NCI-H2171 (cell line): Measurements from ENCODE around the gene CXCL11.
"Not testable (repeated sequence)": the region's sequence is repeated elsewhere in the genome, so short reads cannot be mapped to it uniquely, and the experiment has no call there.

Experiments
- DNase-seq: peaks from one replicate; lab custom pipeline; 2025; lab: John Stamatoyannopoulos, UW

Gene CXCL11

DNA sequence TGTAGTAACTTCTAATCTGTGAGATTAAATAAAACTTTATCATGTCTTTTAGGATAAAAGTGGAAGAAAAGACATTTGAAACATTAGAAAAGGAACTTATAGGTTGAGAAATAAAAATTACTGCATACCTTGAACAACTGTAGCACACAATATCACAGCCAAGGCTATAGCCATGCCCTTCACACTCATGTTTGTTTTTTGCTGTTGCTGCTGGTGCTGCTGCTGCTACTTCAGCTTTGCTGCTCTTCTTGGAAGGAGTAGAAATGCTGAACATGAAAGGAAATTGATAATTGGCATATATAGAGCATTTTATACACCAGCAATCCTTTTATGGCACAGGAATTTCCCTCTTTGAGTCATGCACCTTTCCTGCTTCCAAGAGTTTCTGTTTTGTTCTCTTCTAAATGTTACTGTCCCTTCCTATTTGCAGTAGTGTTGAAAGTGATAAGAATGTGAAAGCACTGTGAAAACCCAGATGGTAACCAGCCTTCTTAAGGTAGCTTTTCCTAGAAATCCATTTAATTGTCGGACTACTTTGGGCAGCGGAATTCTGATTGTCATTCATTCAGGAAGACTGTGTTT, at the start of gene CXCL11:
CXCL11 (minus strand) TSS at position 272 of the 582 bp plus-strand sequence; CDS start at position 189, 83 bp downstream.
- no peak for DNase-seq

DNA sequence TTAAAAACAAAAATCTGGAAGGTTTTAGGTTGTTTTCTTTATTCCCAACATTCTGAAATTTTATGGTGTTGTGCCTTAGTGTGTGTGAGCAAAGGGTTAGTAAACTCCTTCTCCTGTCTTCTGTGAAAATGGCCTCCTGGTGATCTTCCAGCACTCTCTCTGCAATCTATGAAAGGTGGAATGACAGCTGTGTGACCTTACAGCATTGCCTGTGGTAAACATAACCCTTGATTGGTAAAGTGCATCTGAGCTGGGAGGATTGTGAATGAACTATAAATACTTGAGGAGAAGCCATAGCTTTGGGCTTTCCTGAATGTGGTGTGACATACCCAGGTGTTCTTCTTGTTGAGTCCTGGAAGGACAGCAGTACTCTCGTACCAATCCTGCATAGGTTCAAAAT, 48.7 kb upstream of the CXCL11 start:
- no peak for DNase-seq

DNA sequence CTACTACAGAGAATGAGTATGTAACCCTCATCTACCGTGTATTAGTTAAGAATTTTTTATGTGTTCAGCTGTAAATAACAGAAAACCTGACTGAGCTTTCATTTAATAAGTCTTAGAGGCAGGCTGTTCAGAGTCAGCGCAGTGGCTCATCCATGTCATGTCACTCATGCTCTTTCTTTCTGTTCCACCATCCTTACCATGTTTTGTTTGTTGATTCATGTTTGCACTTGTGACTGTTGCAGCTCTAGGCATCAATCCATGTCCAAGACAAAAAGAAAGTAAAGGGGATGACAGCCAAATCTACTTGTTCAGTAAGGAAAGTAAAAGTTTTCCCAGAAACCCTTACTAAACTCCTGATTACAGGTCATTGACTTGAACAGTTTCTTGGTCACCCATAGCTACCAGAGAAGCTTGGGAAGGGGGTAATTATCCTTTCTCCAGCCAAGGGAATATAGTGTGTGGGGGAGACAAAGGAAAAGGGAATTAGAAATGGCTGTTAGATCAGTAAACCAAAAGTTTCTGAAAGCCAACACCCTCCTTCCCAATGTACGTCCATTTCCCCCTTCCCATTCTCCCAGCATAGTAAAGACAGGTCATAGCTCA, 47.6 kb upstream of the CXCL11 start:
- no peak for DNase-seq

DNA sequence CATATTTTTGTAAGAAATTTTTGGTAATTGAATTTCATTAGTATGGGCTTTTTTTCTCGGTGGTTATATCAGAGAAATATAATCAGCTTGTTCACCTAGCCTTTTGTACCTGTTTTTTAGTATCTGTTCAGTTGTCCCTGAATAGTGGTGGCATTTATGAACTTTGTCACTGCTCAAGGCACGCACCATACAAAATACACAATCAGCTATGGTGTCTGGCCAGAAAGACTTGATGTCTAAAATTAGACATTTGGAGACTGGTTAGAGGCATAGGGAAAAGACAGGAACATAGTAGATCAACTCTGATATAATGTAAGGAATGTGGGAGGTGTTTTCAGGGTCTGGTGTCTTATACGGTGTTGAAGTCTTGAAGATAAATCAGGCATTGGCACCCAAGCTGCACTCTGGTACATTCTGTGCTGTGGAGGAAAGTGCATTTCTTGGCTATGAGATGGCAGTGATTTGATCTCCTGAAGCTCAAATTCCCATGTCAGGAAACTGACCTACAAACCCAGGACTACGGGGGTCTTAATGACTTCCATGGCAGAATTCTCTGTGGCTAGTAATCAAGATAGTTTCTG, 42.3 kb upstream of the CXCL11 start:
- DNase-seq: no peak

DNA sequence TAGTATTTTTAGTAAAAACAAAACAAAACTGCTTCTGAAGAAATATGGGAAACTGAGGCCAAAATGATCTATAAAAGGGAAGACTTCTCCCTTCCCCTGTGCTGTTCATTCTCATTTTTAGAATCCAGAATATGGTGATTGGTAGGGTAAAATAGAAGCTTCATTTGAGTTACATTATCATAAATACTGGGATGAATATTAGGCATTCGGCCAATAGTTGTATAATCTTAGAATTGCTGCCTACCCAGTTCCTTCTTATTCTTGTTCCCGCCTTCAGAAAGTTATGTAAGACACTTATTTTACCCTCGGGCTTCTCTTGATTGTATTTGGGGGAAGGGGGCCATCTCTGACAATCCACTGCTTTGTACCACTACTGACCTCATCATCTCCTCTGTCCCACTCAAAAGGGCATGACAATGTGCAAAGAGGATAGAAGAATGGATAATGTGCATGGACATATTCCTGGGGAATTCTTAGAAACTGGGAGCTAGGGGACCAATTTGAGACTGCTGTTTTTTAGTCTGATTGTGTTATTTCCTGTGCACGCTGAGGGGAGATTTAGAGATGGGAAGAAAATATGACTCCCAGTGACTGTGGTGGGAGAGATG, 39.2 kb upstream of the CXCL11 start:
- DNase-seq: no peak

DNA sequence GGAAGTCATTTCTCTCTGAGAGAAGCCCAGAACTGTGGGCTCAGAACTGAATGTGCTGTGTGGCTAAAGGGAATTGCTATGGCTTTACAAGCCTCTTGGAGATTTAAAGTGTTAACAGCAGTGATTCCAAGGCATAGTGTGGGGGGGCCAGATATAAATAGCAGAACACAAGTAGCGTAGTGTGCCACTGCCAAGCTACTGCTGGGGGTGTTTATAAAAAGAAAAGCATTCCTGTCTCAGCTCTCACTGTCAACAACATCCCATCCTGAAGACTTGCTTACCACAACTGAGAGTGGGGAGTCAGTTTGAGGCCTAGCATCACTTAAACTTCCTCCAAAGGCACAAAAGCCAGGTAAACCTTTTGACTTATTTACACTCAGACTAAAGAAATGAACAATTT, 38.6 kb upstream of the CXCL11 start, which contains the start of gene ART3:
ART3 (plus strand) TSS at position 242 of the 400 bp plus-strand sequence. CDS start 1,181 bp downstream, outside the sequence.
- DNase-seq: no peak

DNA sequence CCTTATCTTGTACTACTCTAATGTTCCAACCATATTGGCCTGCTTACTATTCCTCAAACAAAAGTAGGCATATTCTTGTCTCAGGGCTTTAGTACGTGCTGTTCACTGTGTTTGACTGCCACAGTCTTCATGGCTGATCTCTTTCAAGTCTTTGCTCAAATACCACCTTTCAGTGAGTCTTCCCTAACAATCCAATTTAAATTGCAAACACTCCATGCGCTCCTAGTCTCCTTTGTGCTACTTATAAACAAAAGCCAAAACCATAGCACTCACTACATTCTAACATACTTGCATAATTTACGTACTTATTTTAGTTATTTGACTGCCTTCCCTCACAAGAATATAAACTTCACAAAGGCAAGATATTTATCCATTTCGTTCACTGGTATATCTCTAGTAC, 36.9 kb upstream of the CXCL11 start:
- DNase-seq: no peak

DNA sequence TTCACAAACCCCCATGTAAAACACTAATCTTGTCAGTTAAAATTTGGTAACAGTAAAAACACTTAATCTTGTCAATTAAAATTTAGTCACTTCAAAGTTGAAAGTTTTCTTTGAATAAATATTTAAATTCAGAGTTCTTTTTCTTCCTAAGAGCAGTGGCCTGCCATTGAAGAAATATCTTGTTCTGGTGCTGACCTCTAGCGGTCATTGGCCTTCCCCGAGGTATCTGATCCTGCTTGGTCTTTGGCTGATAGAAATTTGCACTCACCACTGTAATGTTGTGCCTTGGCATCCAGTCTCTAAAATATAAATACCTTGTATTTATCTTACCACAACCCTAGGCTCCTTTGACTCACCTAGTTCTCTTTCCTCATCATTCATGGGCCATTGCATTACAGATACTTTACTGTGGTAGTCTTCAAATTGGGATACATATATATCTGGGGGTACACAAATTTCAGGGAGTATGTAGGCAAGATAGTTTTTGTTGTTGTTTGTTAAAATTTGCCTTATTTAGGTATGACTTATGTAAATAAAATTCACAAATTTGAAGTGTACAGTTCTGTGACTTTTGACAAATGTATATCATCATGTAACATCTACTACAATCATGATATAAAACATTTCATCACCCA, 31.9 kb upstream of the CXCL11 start:
- no peak for DNase-seq

DNA sequence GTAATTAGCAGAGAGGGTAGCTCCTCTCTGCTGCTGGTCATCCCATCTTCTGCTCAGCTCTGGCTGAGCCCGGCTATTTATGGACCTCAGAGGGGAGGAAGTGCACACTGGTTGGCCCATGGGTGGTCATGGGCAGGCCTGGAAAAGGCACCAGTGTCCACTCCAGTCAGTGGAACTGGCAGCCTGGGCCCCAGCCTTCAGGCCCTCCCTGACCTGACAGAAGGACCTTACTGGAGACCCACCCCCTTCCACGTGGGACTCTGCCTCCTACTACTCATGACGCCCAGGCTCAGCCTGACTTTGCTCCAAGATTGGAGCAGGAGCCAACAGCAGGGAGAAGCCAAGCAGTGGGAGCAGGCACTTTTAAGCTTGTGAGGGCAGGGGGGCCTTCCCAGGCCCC, 30.7 kb upstream of the CXCL11 start:
- DNase-seq: no peak

DNA sequence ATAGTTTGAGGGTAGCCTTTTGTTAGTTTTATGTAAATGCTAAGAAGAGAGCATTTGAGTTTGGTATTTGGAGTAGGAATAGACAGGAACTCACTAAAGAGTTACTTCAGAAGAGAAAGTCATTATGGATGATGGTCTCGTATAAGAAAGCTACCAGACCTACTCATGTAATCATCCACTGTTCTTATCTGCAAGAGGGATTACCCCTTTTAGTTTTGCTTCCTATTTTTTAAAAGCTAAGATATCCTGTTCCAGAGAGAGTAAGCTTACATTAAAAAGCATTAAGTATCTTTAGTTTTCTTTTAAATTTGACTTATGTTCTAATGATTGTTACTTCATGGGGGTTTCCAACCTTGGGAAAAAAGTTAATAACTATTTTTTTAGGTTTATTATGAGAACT, 26.1 kb upstream of the CXCL11 start:
- DNase-seq: no peak

DNA sequence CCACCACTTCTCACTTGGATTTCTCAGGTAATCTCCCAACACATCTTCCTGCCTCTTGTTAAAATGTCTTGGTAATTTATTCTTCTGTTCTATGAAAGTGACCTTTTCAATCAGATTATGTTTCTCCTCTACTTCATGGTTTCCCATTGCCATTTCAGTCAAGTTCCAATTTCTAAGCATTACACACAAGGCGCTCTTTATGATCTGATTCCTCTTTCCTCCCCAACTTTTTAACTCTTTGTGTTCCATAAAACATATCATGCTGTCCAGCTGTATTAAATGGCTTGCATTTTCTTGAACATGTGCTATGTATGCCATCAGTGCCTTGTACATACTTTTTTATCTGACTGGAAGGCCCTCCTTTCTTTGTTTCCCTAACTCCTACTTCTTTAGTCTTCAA, 25.6 kb upstream of the CXCL11 start:
- DNase-seq: no peak

DNA sequence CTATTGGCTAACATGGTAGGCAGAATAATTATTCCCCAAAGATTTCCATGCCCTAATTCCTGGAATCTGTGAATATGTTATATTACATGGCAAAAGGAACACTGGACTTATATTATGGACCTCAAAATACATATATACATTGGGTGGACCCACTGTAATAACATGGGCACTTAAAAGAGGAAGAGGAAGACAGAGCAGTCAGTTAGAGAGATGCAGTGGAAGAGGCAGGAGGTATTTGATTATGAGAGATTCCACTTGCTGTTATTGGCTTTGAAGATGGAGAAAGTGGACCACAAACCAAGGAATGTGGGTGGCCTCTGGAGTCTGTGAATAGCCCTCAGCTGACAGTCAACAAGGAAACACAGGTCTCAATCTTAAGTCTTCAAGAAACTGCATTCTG, 24.6 kb upstream of the CXCL11 start:
- DNase-seq: no peak

DNA sequence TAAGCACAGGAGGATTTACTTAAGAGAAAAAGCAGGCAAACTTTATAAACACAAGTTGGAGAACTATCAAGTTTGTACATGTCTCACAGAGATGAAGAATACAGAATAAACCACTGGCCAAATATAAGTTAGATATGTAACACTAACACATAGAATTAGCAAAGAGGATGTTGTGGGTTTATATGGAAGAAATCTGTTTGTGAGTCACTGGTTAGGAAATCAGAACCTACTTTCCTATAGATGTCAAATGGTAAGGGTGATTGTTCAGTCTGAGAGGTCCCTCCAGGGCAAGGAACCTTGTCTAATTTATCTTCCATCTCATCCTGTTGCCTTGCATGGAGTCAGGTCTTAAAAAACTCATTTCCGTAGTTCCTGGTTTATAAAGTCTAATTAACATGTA, 23.9 kb upstream of the CXCL11 start:
- DNase-seq: no peak

DNA sequence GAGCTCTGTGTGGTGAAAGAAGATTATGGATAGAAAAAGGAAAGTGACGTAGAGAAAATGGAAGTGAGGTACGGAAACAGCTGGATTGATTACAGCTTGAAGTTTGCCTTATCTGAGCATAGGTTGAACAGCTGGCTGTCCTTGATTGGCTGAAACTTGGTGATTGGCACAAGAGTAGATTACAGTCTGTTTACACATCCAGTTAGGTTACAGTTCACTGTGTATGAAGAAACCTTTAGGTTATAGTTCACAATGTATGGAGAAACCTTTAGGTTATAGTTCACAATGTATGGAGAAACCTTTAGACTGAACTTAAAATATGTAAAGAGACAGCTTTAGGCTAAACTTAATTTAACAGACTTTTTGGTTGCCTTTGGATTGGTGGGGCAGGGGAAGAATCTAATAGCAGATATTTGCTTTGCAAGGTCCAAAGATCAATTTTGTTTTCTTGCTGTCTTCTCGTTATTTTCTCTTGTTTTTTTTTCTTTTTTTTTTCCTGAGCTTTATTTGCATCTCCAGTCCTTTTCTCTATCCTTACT, 23.1 kb upstream of the CXCL11 start:
- DNase-seq: no peak

DNA sequence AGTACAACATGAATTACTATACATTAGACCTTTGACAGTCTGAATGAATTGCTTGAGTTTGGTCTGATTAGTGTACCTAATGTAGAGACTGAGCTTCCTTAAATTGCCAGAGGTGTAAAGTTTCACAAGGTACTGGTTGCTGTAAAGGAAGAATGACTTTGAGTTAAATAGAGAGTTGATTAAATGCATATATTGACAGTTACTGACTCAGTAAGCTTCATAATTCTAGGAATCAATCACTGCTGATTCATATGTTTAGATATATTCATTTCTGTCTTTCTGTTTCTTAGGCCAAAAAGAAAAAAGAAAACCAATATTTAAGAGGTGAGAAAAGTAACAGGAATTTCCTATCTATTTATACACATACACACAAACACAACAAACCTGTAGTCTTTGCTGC, 22.4 kb upstream of the CXCL11 start:
- no peak for DNase-seq

DNA sequence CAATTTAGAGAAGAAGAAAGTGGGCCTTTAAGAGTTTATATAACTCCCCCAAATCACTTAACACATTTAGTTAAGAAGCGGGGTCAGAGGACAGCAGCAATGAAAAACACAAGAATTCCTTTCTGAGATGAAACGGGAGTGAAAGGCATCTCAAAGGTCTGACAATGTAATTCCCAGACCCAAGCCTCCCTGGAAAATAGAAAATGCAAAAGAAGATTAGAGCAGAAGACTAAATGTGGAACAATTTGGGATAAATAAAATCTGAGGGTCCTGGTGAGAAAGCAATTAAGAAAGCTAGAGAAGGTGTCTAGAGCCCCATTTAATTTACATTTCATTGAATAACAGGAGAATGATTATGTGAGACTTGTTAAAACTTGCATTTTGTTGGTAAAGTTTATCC, 19.6 kb upstream of the CXCL11 start:
- no peak for DNase-seq

DNA sequence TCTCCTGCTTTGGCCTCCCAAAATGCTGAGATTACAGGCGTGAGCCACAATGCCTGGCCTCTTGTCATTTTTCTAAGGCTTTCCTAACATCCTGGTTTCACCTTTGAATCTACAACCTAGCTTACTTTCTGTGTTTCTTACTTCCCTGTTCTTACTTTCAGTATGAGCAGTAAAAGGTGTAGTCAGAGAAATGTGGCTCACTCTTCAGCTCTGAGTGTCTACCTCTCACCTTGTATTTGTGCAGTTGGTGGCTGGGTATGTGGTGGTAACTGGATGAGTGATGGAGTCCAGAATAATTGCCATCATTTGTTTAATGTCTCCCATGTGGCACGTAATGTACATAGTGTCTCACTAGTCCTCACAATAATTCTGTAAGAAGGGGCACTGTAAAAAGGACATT, 19.1 kb upstream of the CXCL11 start:
- no peak for DNase-seq

DNA sequence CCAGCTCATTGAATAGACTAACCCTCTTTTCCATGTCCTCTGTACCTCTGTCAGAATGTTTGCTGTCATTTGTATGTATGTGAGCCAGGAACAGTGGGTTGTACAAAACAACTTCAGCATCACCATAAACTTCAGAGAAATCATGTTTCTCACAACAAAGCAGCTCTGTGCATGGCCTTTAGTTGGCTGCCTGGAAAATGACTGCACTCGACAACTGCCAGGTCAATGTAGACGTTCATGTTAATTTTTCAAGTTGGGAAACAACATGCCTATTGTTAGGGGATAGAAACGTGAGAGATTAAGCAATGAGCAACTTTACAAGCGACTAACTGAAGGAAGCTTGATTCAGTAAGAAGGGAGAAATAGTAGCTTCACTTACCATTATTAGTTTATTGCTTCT, 17.9 kb upstream of the CXCL11 start:
- DNase-seq: no peak

DNA sequence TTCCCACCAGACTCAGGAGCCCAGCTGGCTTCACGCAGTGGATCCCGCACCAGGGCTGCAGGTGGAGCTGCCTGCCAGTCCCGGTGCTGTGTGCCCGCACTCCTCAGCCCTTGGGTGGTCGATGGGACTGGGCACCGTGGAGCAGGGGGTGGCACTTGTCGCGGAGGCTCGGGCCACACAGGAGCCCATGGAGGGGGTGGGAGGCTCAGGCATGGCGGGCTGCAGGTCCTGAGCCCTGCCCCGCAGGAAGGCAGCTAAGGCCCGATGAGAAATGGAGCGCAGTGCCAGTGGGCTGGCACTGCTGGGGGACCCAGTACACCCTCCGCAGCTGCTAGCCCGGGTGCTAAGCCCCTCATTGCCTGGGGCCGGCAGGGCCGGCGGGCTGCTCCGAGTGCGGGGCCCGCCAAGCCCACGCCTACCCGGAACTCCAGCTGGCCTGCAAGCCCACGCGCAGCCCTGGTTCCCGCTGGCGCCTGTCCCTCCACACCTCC, 14.7 kb upstream of the CXCL11 start:
- DNase-seq: not testable (repeated sequence)

DNA sequence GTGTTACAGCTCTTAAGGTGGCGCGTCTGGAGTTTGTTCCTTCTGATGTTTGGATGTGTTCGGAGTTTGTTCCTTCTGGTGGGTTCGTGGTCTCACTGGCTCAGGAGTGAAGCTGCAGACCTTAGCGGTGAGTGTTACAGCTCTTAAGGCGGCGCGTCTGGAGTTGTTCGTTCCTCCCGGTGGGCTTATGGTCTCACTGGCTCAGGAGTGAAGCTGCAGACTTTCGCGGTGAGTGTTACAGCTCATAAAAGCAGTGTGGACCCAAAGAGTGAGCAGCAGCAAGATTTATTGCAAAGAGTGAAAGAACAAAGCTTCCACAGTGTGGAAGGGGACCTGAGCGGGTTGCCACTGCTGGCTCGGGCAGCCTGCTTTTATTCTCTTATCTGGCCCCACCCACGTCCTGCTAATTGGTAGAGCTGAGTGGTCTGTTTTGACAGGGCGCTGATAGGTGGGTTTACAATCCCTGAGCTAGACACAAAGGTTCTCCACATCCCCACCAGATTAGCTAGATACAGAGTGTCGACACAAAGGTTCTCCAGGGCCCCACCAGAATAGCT, 14.1 kb upstream of the CXCL11 start:
- DNase-seq: not testable (repeated sequence)

DNA sequence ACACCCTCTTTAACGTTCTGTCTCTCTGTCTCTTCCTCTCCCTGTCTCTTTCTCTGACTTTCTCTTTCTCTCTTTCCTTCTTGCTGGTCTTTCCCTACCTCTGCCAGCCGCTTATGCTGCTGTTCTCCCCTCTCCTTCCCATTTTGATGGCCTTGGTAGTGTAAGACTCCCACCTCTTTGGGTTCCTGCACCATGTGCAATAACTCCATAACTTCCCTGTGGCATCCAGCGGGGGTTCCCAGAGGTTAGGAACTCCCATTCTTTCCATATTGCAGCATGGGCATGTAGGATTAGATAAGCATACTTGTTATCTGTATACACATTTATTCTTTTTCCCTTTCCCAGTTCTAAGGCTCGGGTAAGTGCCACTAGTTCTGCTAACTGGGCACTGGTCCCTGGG, 8.8 kb upstream of the CXCL11 start:
- DNase-seq: not testable (repeated sequence)

DNA sequence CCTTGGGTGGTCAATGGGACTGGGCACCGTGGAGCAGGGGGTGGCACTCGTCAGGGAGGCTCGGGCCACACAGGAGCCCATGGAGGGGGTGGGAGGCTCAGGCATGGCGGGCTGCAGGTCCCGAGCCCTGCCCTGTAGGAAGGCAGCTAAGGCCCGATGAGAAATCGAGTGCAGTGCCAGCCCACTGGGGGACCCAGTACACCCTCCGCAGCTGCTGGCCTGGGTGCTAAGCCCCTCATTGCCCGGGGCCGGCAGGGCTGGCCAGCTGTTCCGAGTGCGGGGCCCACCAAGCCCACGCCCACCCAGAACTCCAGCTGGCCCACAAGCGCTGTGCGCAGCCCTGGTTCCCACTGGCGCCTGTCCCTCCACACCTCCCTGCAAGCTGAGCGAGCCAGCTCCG, 7.4 kb upstream of the CXCL11 start:
- not testable (repeated sequence) for DNase-seq
